ENCODE results near the gene HOXB3.

The HOXB3 gene

GRCh38 chr17:48589831-48590606 lies at the start of gene HOXB3:
Gene HOXB3 (minus strand): TSS chr17:48590241. CDS start chr17:48552474, 37,767 bp downstream.
- DNase-seq = no peak

DNA sequence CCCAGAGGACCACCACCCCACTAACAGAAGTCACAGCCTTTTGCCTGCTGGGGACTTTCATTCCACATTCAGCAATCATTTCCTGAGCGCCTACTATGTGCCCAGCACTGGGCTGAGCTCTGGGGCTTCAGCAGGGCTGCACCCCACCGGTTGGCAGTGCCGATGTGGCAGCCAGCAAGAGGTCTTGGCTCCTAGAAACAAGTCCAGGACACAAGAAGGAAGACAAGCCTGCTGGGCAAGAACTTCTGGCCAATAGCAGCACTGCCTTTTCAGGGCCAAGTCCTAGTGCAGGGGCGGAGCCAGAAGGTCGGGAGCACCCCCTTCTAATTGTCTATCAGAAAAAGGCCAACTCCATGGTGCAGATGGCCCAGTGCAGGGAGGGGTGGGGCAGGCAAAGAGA lies 49.1 kb upstream of the HOXB3 start:
- DNase-seq = no peak

- no peak for DNase-seq
Measured at GRCh38 chr17:48637323-48638260, 47.6 kb upstream of the HOXB3 start.

DNA sequence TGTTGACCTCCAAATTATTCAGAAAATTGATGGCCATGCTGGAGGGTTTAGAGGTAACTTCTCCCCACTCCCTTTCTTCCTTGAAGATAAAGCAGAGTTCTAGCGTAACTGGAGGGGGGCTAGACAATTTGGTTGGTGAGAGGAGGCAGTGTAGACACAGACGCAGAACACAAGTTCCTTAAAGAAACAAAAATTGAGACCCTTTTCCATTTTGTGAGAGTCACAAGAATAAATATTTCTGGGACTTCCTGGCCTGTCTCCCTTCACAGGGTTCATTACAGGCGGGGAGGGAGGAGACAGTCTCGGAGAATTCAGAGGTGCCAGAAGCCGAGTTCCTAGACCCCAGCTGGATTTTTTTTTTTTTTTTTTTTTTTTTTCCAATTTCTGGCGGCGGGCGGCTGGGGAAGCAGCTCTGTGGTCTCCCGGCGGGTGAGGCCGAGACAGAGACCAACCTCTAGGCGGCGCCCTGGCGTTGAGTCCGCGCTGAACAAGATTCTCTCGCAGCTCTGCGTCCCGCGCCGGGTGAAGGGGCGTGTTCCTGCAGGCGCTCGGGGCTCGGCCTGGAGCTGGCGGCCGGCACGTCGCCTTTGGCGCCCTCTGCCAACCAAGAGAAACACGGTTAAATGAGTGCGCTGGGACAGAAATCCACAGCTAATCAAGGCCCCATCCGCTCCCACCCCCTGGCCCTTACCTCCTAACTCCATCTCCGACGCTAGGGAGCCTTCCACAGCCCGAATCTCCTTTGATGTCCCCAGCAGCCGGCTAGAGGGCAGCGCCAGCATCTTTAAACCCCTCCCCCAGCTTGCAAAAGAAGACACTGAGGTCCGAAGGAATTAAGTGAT lies 46.4 kb upstream of the HOXB3 start:
- DNase-seq = peak; percentile 27

DNA sequence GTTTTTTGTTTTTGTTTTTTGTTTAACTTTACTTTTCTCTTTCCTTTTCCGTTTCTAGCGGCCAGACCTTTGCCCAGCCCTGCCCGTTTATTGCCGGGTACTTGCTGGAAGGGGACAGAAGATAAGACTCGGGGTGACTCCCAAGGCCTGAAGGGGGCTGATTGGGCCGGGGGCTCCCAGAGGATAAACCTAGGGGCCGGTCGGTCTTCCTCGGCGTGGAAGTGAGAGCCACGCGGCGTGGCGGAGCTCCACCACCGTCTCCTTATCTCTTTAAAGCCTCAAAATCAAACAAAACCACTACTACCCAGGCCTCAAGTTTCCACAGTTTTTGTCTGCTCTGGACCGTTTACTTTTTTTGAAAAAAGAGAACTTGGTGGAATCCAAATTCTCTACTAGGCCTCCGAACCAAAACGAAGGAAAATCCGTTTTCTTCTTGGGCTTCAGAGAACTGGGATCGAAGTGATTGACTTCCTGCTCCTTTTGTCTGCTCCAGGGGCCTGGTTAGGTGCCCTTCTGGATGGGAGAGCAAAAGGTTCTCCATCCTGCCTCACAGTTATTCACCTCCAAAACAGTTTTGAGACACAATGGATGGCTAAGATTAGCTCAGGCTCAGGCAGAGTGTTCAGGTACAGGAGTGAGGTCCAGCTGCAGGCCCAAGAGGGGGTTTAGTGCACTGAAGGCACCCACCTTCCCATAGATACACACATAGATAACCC lies 44.6 kb upstream of the HOXB3 start:
- no peak for DNase-seq

DNA sequence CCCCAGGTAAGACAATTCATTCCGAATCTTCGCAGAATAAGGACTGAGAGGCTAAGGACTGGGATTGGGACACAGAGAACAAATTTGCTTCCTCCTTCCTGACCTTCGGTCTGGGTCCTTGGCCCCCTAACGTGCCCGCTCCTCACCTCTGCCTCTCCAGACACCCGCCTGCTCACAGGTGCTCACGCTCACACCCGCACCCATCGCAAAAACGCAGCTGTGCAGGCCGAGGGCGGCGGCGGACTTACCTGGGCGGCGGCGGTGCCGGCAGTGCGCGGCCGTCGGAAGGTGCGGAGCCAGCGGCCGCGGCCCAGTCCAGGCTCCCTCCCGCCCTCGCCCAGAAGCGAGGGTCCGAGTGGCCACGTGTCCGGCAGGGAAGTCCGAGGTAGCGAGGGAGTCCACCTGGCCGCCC lies 43.2 kb upstream of the HOXB3 start:
- no peak for DNase-seq

GRCh38 chr17:48632579-48633265 lies 42.7 kb upstream of the HOXB3 start:
- no peak for DNase-seq

DNA sequence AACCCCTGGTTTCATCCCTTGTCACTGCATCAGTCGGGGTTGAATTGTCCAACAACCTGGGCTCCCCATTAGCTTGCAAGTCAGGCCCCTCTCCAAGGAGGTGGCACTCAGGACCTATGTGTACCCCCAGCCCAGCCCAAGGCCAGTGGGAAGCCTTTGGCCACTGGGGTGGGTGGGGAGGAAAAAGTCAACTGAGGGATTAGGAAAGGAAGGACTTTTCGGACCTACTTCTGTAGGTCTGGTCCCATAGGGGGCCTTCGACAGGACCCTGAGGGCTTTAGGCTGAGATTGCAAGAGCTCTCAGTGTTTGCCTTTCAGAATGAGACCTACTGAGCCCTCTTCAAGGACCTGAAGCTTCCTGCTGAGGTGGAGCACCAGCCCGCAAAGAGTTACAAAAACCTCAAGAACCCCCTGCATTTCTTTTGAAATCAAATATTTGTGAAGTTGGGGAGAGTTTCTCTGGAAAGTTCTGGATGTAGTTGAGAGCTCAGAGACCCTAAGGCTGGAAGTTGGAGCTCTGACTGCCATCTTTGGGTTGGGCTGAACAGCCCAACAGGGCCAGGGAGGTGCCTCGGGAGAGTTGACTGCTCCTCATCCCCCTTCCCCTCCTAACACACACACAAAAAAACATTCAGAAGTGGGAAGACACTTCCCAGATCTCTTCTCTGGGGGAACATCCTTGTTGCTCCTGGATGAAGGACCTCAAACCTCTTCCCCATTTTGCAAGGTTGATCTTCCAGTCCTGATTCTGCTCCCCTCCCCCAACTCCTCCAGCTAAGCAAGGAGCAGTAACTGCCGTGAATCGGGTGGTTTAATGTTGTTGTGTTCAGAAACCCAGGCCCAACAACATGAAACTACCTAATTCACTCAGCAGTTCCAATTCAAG lies 41.9 kb upstream of the HOXB3 start:
- no peak for DNase-seq

GRCh38 chr17:48630925-48631692 lies 41.1 kb upstream of the HOXB3 start:
- DNase-seq = no peak

DNA sequence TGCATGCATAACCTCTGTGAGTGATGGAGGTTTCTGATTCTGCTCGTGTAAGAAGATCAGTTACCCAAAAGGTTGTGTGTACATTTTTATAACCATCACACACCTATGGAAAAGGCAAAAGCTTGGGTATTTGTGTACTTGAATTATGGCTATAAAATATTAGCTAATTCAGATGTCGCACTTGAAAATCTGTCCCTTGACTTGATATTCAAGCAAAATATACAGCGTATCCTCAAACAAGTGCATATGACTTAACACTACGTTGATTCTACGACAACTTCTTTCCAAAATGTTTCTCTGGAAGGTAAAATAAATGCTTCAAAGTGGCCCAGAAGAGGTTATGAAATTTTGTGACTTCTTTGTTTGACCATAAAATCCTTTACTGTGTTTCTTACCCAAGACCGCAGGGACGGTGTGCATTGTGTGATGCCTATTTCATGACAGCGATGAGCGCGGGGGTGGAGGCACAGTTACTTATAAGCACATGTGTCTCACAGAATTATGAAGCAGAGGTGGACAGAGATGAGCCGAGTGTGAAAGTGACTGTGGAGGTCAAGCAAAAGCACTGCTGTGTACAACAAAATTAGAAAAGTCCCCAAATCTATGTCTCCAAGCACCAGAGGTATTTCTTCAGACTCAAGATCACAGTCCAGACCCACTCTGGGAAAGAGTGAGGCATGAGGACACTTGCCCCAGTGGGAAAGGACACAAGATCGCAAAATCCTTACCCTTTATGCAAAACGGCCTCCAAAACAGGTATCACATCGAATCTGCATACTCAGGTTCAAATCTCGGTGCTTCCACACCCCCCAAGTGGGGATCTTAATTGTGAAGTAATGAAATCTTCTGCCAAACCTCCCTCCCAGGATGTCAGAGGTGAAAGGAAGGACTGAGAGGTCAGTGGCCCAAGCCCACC lies 40.2 kb upstream of the HOXB3 start:
- DNase-seq = no peak

DNA sequence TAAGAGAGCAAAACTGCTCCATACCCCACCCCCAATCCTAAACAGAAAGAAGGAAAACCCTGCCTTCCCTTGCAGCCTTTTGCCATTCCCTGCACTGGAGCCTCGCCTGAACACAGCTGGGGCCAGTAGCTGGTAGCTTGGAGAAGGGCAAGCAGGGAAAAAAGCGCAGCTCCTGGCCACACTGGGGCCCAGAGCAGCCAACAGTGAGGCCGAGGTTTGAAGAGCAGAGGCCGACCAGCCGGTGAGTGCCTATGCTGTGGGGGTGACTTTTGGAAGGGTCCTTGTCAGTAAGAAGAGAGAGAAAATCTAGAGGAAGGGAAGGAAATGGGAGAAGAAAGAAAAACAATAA lies 39.3 kb upstream of the HOXB3 start:
- DNase-seq = no peak

GRCh38 chr17:48628649-48629410 lies 38.8 kb upstream of the HOXB3 start:
- DNase-seq = no peak

GRCh38 chr17:48627623-48628521 lies 37.8 kb upstream of the HOXB3 start:
- DNase-seq = no peak

GRCh38 chr17:48627118-48627597 lies 37.1 kb upstream of the HOXB3 start:
- DNase-seq = no peak

DNA sequence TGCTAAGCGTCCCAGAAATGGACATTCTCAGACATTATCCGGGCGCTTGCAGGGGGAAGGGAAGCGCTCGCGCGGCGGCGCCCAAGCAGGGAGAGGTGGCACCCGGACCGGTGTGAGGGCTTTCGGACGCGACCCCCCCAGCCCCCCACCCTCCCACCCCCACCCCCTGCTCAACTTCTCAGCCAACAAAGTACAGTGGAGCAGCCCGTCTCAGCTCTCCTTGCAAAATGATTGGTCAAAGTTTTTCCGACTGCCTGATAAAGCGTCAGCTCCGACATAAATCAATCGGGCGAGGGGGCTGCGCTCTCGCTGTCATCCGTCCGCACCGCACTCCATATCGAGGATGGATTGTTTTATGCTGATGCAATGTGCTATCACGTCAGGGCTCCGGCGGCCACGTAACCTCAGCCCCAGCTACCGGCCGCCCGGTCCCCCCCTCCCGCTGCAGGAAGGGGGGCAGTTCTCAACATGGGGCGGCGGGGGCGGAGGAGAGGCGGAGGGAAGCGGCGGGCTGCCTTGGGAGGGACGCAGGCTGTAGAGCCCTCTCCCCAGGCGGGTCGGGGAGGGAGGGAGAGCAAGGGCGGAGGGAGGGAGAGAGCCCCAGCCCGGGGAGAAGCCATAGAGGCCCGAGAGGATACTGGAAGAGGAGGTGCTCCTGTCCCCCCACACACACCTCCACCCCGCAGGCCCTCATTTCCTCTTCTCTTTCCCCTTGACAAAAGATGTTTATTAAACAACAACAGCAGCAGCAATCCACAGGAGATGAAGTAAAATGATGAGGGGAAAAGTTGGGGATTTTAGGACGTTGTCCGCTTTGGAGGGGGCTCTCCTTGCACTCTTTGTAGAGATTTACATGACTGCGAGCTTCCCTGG lies 36.4 kb upstream of the HOXB3 start, which contains the start of gene HOXB9:
HOXB9 (minus strand) TSS at position 114 of the 873 bp plus-strand sequence; CDS start at position 25, 89 bp downstream.
- DNase-seq = no peak

All from NCI-H2107 (cell line).